ENCODE measurements around the gene NCOA3. TPM values are rescaled to one million over a fixed set of nuclear protein-coding genes. Genes with fewer than 3 reads are reported as not detected.
A peak's percentile ranks its signal among the peaks of the same experiment; 100 is the strongest.

The NCOA3 gene
- total RNA-seq, 1 donor = 44.5 TPM

DNA sequence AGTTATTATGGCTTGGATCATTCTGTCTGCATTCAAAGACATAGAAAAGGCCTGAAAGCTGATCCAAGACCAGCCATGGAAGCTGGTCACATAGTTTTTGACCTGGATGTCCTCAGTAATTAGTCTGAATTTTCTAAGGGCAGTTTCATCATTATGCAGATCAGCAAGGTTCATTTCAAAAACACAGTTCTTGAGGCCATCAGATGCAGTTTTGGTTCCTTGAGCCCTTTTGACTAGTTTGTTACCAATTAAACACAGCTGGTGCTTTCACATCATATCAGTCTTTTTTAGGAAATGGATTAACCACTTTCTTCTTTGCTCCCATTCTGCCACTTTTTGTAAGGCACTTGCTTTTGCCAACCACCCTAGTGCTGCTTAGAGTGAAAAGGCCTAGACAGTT lies 129.4 kb downstream of the NCOA3 start:
- TF ChIP-seq CTCF (IDR thresholded peaks at IDR 0.05; ENCODE audit: extremely low read depth, low read depth, low read length) = no peak
- DNase-seq (ENCODE audit: insufficient read length, low spot score, missing footprints) = no peak
- Histone ChIP-seq H3K27ac (ENCODE audit: low read depth, low read length) (no peak overlapping the region), H3K4me2 (ENCODE audit: insufficient read depth, low read length) (no peak overlapping the region), H3K36me3 (ENCODE audit: insufficient read depth, low read length) (peaks cover 42% of the 10 kb centered on the region), H3K4me1 (ENCODE audit: insufficient read depth, low read length) (no peaks in the 10 kb centered on the region), H3K9me3 (ENCODE audit: low read depth, low read length) (no peaks in the 10 kb centered on the region), H3K27me3 (ENCODE audit: insufficient read depth, low read length) (no peaks in the 10 kb centered on the region), H3K4me3 (ENCODE audit: insufficient read depth, low read length) (no peak overlapping the region), H2AFZ (ENCODE audit: low read length) (no peak overlapping the region), H3K79me2 (ENCODE audit: insufficient read depth, low read length) (no peaks in the 10 kb centered on the region), H4K20me1 (ENCODE audit: insufficient read depth, low read length) (no peaks in the 10 kb centered on the region)

DNA sequence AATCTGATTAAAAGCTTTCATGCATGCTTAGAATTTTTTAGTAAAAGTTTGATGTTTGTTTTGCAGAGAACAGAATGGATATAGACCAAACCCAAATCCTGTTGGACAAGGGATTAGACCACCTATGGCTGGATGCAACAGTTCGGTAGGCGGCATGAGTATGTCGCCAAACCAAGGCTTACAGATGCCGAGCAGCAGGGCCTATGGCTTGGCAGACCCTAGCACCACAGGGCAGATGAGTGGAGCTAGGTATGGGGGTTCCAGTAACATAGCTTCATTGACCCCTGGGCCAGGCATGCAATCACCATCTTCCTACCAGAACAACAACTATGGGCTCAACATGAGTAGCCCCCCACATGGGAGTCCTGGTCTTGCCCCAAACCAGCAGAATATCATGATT lies 133.6 kb downstream of the NCOA3 start:
- no peaks in the 10 kb centered on the region for H4K20me1 ChIP-seq (ENCODE audit: insufficient read depth, low read length)
- no peak for DNase-seq (ENCODE audit: insufficient read length, low spot score, missing footprints)
- no peak overlapping the region for H3K4me3 ChIP-seq (ENCODE audit: insufficient read depth, low read length)
- peaks cover 48% of the 10 kb centered on the region for H3K36me3 ChIP-seq (ENCODE audit: insufficient read depth, low read length)
- H3K4me2 ChIP-seq (ENCODE audit: insufficient read depth, low read length) = no peak overlapping the region
- no peaks in the 10 kb centered on the region for H3K27me3 ChIP-seq (ENCODE audit: insufficient read depth, low read length)
- H2AFZ ChIP-seq (ENCODE audit: low read length) = no peak overlapping the region
- H3K27ac ChIP-seq (ENCODE audit: low read depth, low read length) = no peak overlapping the region
- H3K9me3 ChIP-seq (ENCODE audit: low read depth, low read length) = no peaks in the 10 kb centered on the region
- no peaks in the 10 kb centered on the region for H3K4me1 ChIP-seq (ENCODE audit: insufficient read depth, low read length)
- no peaks in the 10 kb centered on the region for H3K79me2 ChIP-seq (ENCODE audit: insufficient read depth, low read length)
- no peak for TF ChIP-seq CTCF (IDR thresholded peaks at IDR 0.05; ENCODE audit: extremely low read depth, low read depth, low read length)

GRCh38 chr20:47638851-47639250 lies 137.2 kb downstream of the NCOA3 start:
- H3K4me2 ChIP-seq (ENCODE audit: insufficient read depth, low read length) = no peak overlapping the region
- no peaks in the 10 kb centered on the region for H4K20me1 ChIP-seq (ENCODE audit: insufficient read depth, low read length)
- no peak overlapping the region for H3K27ac ChIP-seq (ENCODE audit: low read depth, low read length)
- peaks cover 45% of the 10 kb centered on the region for H3K36me3 ChIP-seq (ENCODE audit: insufficient read depth, low read length)
- DNase-seq (ENCODE audit: insufficient read length, low spot score, missing footprints) = peak; percentile 10
- no peaks in the 10 kb centered on the region for H3K27me3 ChIP-seq (ENCODE audit: insufficient read depth, low read length)
- TF ChIP-seq CTCF (IDR thresholded peaks at IDR 0.05; ENCODE audit: extremely low read depth, low read depth, low read length) = no peak
- H2AFZ ChIP-seq (ENCODE audit: low read length) = no peak overlapping the region
- H3K4me3 ChIP-seq (ENCODE audit: insufficient read depth, low read length) = no peak overlapping the region
- H3K4me1 ChIP-seq (ENCODE audit: insufficient read depth, low read length) = peaks cover 3% of the 10 kb centered on the region
- H3K79me2 ChIP-seq (ENCODE audit: insufficient read depth, low read length) = no peaks in the 10 kb centered on the region
- H3K9me3 ChIP-seq (ENCODE audit: low read depth, low read length) = no peaks in the 10 kb centered on the region

- TF ChIP-seq CTCF (IDR thresholded peaks at IDR 0.05; ENCODE audit: extremely low read depth, low read depth, low read length) = no peak
These were observed 140.4 kb downstream of the NCOA3 start for GRCh38 chr20:47642118-47642517.

More at GRCh38 chr20:47642118-47642517, 140.4 kb downstream of the NCOA3 start:
- Histone ChIP-seq H3K4me1 (ENCODE audit: insufficient read depth, low read length) (peaks cover 3% of the 10 kb centered on the region), H2AFZ (ENCODE audit: low read length) (no peak overlapping the region), H3K36me3 (ENCODE audit: insufficient read depth, low read length) (peaks cover 43% of the 10 kb centered on the region), H3K27me3 (ENCODE audit: insufficient read depth, low read length) (no peaks in the 10 kb centered on the region), H3K4me2 (ENCODE audit: insufficient read depth, low read length) (no peak overlapping the region), H3K4me3 (ENCODE audit: insufficient read depth, low read length) (no peak overlapping the region), H3K9me3 (ENCODE audit: low read depth, low read length) (no peaks in the 10 kb centered on the region), H3K27ac (ENCODE audit: low read depth, low read length) (no peak overlapping the region), H3K79me2 (ENCODE audit: insufficient read depth, low read length) (no peaks in the 10 kb centered on the region), H4K20me1 (ENCODE audit: insufficient read depth, low read length) (no peaks in the 10 kb centered on the region)
- no peak for DNase-seq (ENCODE audit: insufficient read length, low spot score, missing footprints)

All from osteoblast (primary cell).